Bone marrow (tissue), 2 donors: ENCODE data around the gene KIAA1217.
"Not testable (repeated sequence)": the region's sequence is repeated elsewhere in the genome, so short reads cannot be mapped to it uniquely, and the experiment has no call there.

ENCODE experiments used
- DNase-seq, 2 donors: peaks; one replicate each; lab custom pipeline; 2025; lab: John Stamatoyannopoulos, UW

The KIAA1217 gene

DNA sequence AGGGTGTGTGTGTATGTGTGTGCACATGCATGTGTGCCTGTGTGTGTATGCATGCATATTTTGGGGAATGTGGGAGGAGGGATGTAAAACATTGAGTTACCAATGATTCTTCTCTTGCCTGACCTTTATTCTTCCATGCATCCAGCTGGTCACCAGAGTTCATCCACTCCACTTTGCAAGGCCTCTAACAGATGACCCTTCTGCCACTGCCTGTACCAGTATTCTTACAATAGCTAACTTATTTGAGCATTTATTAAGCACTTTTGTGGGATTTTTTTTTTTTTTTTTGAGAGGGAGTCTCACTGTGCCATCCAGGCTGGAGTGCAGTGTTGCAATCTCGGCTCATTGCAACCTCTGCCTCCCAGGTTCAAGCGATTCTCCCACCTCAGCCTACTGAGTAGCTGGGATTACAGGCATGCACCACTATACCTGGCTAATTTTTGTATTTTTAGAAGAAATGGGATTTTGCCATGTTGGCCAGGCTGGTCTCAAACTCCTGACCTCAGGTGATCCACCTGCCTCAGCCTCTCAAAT is 233.8 kb downstream of the KIAA1217 start:
- not testable (repeated sequence) for DNase-seq

GRCh38 chr10:24444337-24444736 is 235.4 kb downstream of the KIAA1217 start:
- no peak for DNase-seq

DNA sequence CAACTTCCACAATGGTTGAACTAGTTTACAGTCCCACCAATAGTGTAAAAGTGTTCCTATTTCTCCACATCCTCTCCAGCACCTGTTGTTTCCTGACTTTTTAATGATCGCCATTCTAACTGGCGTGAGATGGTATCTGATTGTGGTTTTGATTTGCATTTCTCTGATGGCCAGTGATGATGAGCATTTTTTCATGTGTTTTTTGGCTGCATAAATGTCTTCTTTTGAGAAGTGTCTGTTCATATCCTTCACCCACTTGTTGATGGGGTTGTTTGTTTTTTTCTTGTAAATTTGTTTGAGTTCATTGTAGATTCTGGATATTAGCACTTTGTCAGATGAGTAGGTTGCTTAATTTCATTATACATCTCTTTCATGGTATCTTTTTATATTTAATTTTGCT is 237.0 kb downstream of the KIAA1217 start:
- DNase-seq: not testable (repeated sequence)

DNA sequence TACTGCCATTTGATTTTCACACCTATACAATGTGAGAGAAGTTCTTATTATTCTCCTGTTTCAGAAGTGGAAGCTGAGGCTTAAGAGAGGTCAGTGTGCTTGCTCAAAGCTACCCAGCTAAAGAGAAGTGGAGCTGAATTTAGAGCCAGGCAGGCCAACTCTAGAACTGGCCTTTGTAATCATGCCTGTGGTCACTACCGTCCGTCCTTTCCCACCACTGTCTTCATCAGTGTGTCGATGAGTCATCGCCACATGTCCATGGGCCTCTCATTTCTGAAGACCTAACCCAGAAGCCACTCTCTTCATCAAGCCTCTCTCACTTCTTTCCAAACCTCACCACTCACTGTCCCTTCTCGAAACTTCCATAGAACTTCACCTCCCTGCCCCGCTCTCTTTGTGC is 237.8 kb downstream of the KIAA1217 start:
- no peak for DNase-seq

- DNase-seq: no peak
These were observed 239.5 kb downstream of the KIAA1217 start for GRCh38 chr10:24448351-24448999.

- DNase-seq: no peak
These were observed 240.4 kb downstream of the KIAA1217 start for GRCh38 chr10:24449321-24449740.

GRCh38 chr10:24449769-24450310 is 240.9 kb downstream of the KIAA1217 start:
- no peak for DNase-seq

DNA sequence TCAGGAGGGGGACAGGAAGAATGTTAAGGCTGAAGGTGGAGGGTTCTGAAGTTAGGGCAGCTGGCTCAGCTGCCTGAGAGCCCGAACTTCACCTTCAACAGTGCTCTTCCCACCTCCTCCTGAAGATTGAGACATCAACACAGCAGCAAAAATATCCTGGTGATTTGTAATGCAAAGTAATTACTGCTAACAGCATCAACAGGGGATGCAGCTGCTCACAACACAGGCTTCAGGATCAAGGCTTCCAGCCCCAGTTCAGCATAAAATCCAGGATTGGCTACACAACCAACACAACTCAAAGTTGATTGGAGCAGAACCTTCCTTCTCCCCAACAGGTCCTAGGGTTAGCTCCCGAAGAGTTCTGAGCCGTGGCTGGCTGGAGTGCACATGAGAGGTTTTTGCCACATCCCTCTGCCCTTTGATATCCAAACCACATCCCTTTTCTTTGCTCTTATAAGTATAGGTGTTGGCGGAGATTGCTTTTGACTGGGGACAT is 242.4 kb downstream of the KIAA1217 start:
- no peak for DNase-seq

DNA sequence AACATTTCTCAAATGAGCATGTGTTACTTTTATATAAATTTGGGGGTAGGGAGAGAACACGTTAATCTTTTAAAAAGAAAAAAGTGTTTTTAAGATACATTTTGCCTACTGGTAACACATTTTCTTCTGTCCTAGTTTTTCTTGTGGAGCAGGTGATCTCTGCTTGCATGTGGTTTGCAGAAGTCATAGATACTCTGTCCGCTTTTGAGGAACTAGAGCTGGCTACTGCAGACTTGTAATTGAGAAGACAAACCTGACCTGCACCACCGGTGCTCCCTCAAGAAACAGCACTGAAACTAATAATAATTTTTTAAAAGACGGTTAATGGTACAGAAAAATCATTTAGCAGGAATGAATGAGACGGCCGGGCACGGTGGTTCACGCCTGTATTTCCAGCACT is 243.1 kb downstream of the KIAA1217 start:
- DNase-seq: no peak

DNA sequence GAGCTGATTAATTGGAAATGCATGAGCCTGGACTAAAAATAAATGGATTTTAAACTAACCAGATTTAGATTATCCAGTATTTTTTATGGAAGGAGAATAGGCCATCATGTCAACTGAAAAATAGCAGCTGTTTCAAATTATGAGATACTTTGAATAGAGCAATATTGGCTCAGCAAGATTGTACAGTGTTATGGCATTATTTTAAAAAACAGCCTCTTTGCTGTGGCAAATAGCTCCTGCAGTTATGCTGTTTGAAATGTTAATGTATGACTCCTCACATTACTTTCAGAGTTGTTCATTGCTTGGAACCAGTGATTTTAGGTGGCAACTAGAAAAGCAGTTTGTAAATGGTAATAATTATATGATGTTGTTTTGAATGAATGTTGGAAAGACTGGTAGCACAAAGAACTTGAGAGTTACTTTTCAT is 244.5 kb downstream of the KIAA1217 start:
- no peak for DNase-seq

- DNase-seq: no peak
These were observed 245.0 kb downstream of the KIAA1217 start for GRCh38 chr10:24453973-24454372.

DNA sequence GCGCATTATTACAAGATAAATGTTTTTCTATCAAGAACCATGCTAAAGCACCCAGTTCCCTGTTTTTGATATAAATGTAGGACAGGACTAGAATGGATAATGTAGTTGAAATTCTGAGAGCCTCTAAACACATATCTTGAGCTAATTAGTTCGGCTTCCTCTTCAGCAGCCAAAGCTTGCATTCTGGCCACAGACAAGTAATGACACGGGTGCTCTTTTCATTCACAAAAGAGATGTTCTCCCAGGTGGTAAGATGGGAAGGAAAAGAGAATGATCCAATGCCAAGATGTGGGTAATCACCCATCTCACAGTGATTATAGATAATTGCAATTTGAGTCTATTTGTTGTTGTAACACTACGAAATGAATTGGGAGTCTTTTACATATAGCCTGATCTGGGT is 246.5 kb downstream of the KIAA1217 start:
- no peak for DNase-seq

DNA sequence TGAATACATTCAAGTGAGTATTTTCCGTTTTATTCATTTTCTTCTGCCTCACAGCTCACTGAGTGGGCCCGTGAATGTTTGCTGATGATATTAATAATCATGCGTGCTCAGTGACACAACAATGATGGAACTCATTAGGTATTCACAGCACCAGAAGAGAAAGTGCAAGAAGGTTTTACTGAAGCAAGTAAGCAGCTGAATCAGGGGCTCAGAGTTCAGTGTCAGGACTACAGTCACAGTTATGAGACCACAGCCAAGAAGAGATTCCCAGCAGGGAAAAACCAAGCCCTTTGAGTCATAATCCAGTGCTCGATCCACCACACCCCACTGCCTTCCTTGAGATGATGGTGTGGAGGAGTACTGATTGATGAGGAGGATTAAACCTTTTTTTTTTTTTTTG is 247.4 kb downstream of the KIAA1217 start:
- no peak for DNase-seq

DNA sequence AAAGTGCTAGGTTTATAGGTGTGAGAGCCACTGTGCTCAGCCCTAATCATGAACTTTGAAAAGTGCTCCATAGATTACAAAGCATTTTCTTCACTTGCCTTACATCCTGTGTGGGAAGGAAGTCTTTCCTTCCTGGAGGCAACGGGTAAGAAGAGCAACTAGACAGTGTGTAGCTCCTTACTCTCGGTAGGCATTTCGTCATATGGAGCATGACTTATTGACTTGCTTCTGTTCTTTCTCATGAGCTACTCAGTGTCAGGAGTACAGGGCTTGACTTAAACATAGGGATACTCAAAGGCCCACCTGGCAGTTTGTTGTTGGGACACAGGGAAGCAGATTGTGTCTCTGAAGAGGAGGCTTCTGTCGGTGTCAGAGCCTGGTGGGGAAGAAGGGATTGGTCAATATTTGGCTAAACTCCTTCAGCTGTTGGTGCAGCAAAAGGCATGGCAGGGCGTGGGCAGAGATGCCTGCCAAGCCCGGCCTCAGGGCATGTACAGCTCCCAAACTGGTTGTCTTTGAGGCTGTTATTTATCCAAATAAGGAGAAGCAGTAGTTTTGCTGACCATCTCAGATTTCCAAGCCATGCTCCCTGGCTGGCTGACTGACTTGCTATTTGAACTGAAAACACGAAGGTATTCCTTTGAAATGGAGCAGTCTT is 248.9 kb downstream of the KIAA1217 start:
- no peak for DNase-seq

DNA sequence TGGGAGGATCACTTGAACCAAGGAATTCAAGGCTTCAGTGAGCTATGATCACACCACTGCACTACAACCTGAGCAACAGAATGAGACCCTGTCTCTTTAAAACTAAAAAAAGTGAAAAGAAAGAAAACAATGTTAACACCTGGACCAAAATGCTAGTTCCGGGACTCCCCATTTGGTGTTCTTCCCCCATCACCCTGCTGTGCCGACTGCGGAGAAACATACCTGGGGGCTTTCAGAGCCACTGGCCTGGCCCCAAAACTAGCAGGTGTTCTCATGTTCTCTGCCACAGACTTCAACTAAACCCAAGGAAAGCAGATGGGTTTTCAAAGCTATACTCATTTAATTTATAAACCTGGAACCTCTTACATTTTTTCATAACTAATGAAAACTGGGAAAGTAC is 250.9 kb downstream of the KIAA1217 start:
- DNase-seq: no peak

DNA sequence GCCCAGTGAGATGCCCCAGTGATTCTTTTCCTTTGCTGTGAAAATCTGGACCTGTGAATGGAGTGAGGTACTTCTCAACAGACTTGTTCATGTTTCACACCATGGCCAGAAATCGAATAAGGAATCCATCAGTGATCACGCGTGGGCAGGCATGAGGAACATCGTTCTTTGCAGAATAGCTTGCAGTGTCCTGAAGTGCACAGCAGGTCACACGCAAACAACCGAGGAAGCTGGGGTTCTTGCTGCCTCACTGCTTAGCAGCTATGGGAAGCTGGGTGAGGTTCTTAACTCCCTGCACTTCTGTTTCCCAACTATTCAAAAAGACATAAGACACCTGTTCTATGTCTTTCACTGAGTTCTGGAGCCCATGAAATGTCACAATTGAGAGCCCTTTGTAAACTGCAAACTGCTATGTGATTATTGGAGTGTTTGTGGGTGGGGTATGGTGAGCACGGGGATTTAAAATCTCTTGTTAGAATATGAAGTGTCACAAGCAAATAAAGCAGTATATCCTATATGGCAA is 253.4 kb downstream of the KIAA1217 start:
- no peak for DNase-seq

DNA sequence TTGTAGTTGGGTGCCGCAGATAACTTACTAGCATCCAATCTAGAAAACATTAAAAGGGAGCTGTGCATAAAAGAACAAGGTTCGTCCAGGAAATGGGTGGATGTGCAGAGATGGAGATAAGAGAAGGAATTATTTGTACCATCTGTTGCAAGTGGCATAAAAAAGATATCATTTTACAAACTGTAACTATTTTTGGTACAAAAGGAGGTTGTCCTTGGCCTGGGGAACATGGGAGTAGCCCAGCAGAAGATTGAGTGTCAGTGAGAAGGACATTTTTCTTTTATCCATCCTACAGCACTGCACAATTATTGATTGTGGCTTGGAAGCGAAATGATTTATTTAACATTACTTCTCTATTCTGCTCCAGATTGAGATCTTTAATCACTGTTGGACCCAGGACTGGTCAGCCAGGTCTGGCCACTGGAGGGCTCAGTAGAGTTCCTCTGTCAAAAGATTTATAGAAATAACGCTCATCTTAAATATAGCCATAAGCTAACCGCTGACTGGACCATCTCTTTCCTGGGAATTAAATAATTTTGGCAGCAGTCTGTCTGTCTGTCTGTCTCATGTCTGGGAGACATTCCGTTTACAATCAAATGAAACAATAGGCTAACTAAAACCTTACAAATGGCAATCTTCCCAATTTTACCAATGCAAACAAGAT is 254.1 kb downstream of the KIAA1217 start:
- DNase-seq: no peak

GRCh38 chr10:24463611-24464426 is 254.9 kb downstream of the KIAA1217 start:
- DNase-seq: no peak

- no peak for DNase-seq
These were observed 256.4 kb downstream of the KIAA1217 start for GRCh38 chr10:24465124-24465874.
